Spleen (tissue), 11 donors: ENCODE measurements around the gene MEX3D. TPM values are rescaled to one million over a fixed set of nuclear protein-coding genes. Genes with fewer than 3 reads are reported as not detected.

ENCODE experiments used
- DNase-seq: peaks from one replicate; pipeline ENCODE4 v3.0.0-alpha.2; 2020
- H3K27ac ChIP-seq, 8 donors: fragments of 200-600 bp; sonication (generic) in 7 of 8; 1 replicate in 4 of 8; 2 replicates in 4 of 8; pipeline versions ENCODE4 v1.5.0 to v1.8.0; 2016 to 2021; ENCODE audit warnings: inconsistent platforms in 4 of 8, mild to moderate bottlenecking in 4 of 8, moderate library complexity in 1 of 8
- H3K27me3 ChIP-seq, 7 donors: fragments of 200-600 bp; sonication (generic) in 6 of 7; replicated peaks in 1 of 7; 1 replicate in 4 of 7; 2 replicates in 3 of 7; pipeline versions ENCODE4 v1.5.0 to v1.8.0; 2016 to 2021; ENCODE audit warnings: inconsistent platforms in 3 of 7, mild to moderate bottlenecking in 1 of 7
- H3K36me3 ChIP-seq, 6 donors: fragments of 200-600 bp; sonication (generic) in 5 of 6; 1 replicate in 4 of 6; 2 replicates in 2 of 6; pipeline versions ENCODE4 v1.5.0 to v1.8.0; 2016 to 2021; ENCODE audit warnings: inconsistent platforms in 2 of 6
- H3K4me1 ChIP-seq, 6 donors: fragments of 200-600 bp; sonication (generic) in 5 of 6; 1 replicate in 3 of 6; 2 replicates in 3 of 6; pipeline versions ENCODE4 v1.5.0 to v1.8.0; 2016 to 2021; ENCODE audit warnings: inconsistent platforms in 3 of 6
- H3K4me3 ChIP-seq, 8 donors: fragments of 200-600 bp; sonication (generic) in 7 of 8; 1 replicate in 4 of 8; 2 replicates in 4 of 8; pipeline versions ENCODE4 v1.5.0 to v1.8.0; 2016 to 2021; ENCODE audit warnings: inconsistent platforms in 4 of 8, mild to moderate bottlenecking in 4 of 8, moderate library complexity in 2 of 8
- H3K9me3 ChIP-seq, 8 donors: fragments of 200-600 bp; sonication (generic) in 7 of 8; 1 replicate in 4 of 8; 2 replicates in 4 of 8; pipeline versions ENCODE4 v1.5.0 to v1.8.0; 2016 to 2021; ENCODE audit warnings: inconsistent platforms in 4 of 8
- CTCF ChIP-seq, 11 experiments: fragments of 200-600 bp in 7 of 11; fragments of 450-650 bp in 4 of 11; sonication (generic) in 4 of 11; IDR thresholded peaks in 8 of 11; conservative IDR thresholded peaks in 3 of 11; 1 replicate in 7 of 11; 2 replicates in 4 of 11; pipeline versions ENCODE4 v1.4.0 to v1.8.0; 2016 to 2021; ENCODE audit warnings: antibody characterized with exemption in 11 of 11, inconsistent platforms in 4 of 11, mild to moderate bottlenecking in 1 of 11
- POLR2A ChIP-seq, 3 donors: fragments of 450-650 bp; IDR thresholded peaks; one replicate each; pipeline ENCODE4 v1.5.1; 2017; ENCODE audit warnings: antibody characterized with exemption in 3 of 3, mild to moderate bottlenecking in 1 of 3
- POLR2AphosphoS5 ChIP-seq, 3 donors: sonication (generic); formaldehyde crosslinking; IDR thresholded peaks; one replicate each; pipeline ENCODE4 v1.5.1; 2017; ENCODE audit warnings: antibody characterized with exemption in 3 of 3
- WGBS, 5 donors: extraction: QIAGEN DNeasy Blood & Tissue Kit in 3 of 5; methylation state at CpG; one replicate each; pipeline versions ENCODE4 v1.1.5 to v1.1.7; 2013 to 2018; 5-methylcytosine and 5-hydroxymethylcytosine counted together
- intact Hi-C: fragments of 100-400 bp; cut with DNase I; formaldehyde crosslinking; loops from one replicate; pipeline ENCODE4 v1.15.0; 2023; ENCODE audit warnings: low total_unique reads
- polyA plus RNA-seq, 3 donors: library from polyadenylated mRNA; stranded (reverse); fragments of 200-250 nt; gene quantifications; one replicate each; pipeline ENCODE4 v1.2.1, GENCODE V29; 2013
- total RNA-seq, 7 donors: library from RNA; depleted of rRNA in 3 of 7; stranded (reverse); fragments of >200 nt in 3 of 7; fragmentation: NEBNext Ultra II Directional in 4 of 7; extraction: Animal tissue kit (Norgen Biotek cat#: 25700) in 4 of 7; gene quantifications; one replicate each; pipeline versions ENCODE4 v1.1.0 to v1.2.1, GENCODE V29; 2016 to 2021
- donor health status: healthy with polysubstance abuse.
- donor health status: DM: no; HTN: no; CAD: no; lungs with moderate emphysema.
- donor health status: DM: no; HTN: no; CAD: no.
- donor health status: Bipolar disorder and iron deficiency.
- donor health status: healthy.
- donor health status: DM: no; HTN: no; CAD: no.
- donor health status: DM: yes; HTN: yes; CAD: no.

The MEX3D gene
- total and polyA plus RNA-seq, 10 donors, result 0.87 to 11.7 (median 6.0) TPM

GRCh38 chr19:1563251-1563650, 4.9 kb downstream of the MEX3D start:
- Histone ChIP-seq H3K27ac (no peak overlapping the region), H3K27me3 (peaks cover 0 to 20% (median 10%) of the 10 kb centered on the region in 7 donors), H3K4me3 (no peak overlapping the region), H3K9me3 (no peaks in the 10 kb centered on the region), H3K36me3 (no peaks in the 10 kb centered on the region), H3K4me1 (peaks cover 0 to 31% (median 17%) of the 10 kb centered on the region in 6 donors)
- 83 to 98% (median 93%) methylated on average over 6 of the region's 6 CpGs for WGBS, 5 donors
- no peak for DNase-seq
- intact Hi-C loops, result no loop called here
- TF ChIP-seq POLR2AphosphoS5 (IDR thresholded peaks at IDR 0.05) (no peak), POLR2A (IDR thresholded peaks at IDR 0.05) (no peak), CTCF (IDR thresholded peaks at IDR 0.05 in 8 of 11, conservative IDR thresholded peaks at IDR 0.05 in 3 of 11) (no peak)

- TF ChIP-seq POLR2A (IDR thresholded peaks at IDR 0.05) (no peak), CTCF (IDR thresholded peaks at IDR 0.05 in 8 of 11, conservative IDR thresholded peaks at IDR 0.05 in 3 of 11) (no peak), POLR2AphosphoS5 (IDR thresholded peaks at IDR 0.05) (no peak)
- H3K4me1 ChIP-seq, result peaks cover 0 to 20% (median 7%) of the 10 kb centered on the region in 6 donors
- peaks cover 0 to 5% (median 0%) of the 10 kb centered on the region in 6 donors for H3K36me3 ChIP-seq
- intact Hi-C loops, result no loop called here
- no peak overlapping the region for H3K4me3 ChIP-seq
- peaks cover 0 to 8% (median 0%) of the 10 kb centered on the region in 7 donors for H3K27me3 ChIP-seq
- DNase-seq, result no peak
- H3K27ac ChIP-seq, result no peak overlapping the region
- WGBS, 5 donors, result 81 to 90% (median 90%) methylated on average over 12 to 17 of the region's 17 CpGs
- no peaks in the 10 kb centered on the region for H3K9me3 ChIP-seq
Measured at GRCh38 chr19:1561236-1561842, 6.8 kb downstream of the MEX3D start.

DNA sequence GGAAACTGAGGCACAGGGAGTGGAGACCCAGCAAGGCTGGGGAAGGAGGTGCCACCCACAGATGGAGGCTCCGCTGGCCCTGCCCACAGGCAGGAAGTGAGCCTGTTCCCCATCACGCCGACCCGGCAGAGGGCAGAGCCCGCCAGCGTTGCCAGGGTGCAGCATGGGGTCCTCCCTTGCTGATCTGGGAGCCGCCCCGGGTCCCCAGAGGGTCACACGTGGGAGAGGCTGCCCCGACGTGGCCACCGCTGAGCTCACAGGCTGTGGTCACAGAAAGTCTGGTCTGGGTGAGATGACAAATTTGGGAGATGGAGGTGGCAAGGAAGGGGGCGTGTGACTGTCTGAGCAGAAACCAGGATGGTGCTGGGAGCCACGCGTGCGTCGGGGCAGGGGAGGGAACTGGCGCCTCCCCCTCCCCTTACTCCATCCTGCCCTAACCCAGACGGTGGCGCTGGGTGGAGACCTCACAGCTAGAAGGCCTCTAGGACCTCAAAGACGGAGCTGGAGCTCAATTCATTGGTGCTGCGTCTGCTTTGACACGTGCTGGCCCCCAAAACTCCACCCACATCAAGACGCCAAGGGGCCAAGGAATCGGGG, 7.7 kb downstream of the MEX3D start:
- intact Hi-C loops, result no loop called here
- H3K36me3 ChIP-seq, result peaks cover 0 to 15% (median 0%) of the 10 kb centered on the region in 6 donors
- 33 to 60% (median 44%) methylated on average over 13 to 25 of the region's 25 CpGs for WGBS, 5 donors
- H3K9me3 ChIP-seq, result no peaks in the 10 kb centered on the region
- no peak overlapping the region for H3K27ac ChIP-seq
- DNase-seq, result no peak
- no peaks in the 10 kb centered on the region for H3K27me3 ChIP-seq
- H3K4me3 ChIP-seq, result no peak overlapping the region
- no peak for TF ChIP-seq CTCF (IDR thresholded peaks at IDR 0.05 in 8 of 11, conservative IDR thresholded peaks at IDR 0.05 in 3 of 11)
- TF ChIP-seq POLR2AphosphoS5 (IDR thresholded peaks at IDR 0.05), result no peak
- TF ChIP-seq POLR2A (IDR thresholded peaks at IDR 0.05), result no peak
- H3K4me1 ChIP-seq, result peaks cover 0 to 11% (median 4%) of the 10 kb centered on the region in 6 donors

DNA sequence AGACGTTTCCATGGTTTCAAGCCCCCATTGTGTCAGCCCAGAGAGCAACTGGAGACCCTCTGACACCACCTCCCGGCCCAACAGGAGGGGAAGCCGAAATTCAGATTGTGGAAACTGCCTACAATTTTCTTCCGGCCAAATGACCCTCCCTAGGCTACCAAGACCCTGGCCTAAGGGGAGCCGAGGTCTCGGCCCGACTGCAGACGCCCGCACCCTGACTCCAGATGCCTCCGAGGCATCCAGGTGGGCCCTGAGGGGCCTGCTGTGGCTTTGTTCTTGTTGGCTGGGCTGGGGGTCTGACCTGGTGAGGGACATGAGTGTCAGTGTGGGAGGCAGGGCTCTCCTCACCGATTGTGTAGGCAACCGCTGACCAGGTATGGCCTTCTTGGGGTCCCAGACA, 9.6 kb downstream of the MEX3D start:
- intact Hi-C loops, result no loop called here
- 82 to 94% (median 90%) methylated on average over 12 of the region's 12 CpGs for WGBS, 5 donors
- no peak for DNase-seq

More for the DNA sequence above, 9.6 kb downstream of the MEX3D start:
- Histone ChIP-seq H3K27me3 (peaks cover 0 to under 1% (median 0%) of the 10 kb centered on the region in 7 donors), H3K4me3 (no peak overlapping the region), H3K9me3 (no peaks in the 10 kb centered on the region), H3K4me1 (peaks cover 0 to 11% (median 3%) of the 10 kb centered on the region in 6 donors), H3K27ac (no peak overlapping the region), H3K36me3 (peaks cover 0 to 19% (median 0%) of the 10 kb centered on the region in 6 donors)
- TF ChIP-seq CTCF (IDR thresholded peaks at IDR 0.05 in 8 of 11, conservative IDR thresholded peaks at IDR 0.05 in 3 of 11) (no peak), POLR2AphosphoS5 (IDR thresholded peaks at IDR 0.05) (no peak), POLR2A (IDR thresholded peaks at IDR 0.05) (no peak)
